H9 (cell line): ENCODE results near the gene PLA2G15. TPM values are rescaled to one million over a fixed set of nuclear protein-coding genes. Genes with fewer than 3 reads are reported as not detected.

Experiments used
- DNase-seq: peaks from one replicate; pipeline ENCODE4 v3.0.0-alpha.2; 2017
- H2AFZ ChIP-seq: one replicate; pipeline ENCODE4 v1.6.1; 2013; ENCODE audit warnings: mild to moderate bottlenecking, low read length, control low read depth, moderate library complexity
- H2AK5ac ChIP-seq: 2 replicates; pipeline ENCODE4 v1.6.1; 2013; ENCODE audit warnings: low read length, control low read depth, mixed read lengths; ENCODE audit not compliant: insufficient read length
- H2BK120ac ChIP-seq: one replicate; pipeline ENCODE4 v1.6.1; 2013; ENCODE audit warnings: low read depth, mild to moderate bottlenecking, low read length, control low read depth, inconsistent platforms; ENCODE audit not compliant: poor library complexity, severe bottlenecking
- H2BK12ac ChIP-seq: 2 replicates; pipeline ENCODE4 v1.6.1; 2013; ENCODE audit warnings: low read length, control low read depth, mixed read lengths, low read depth; ENCODE audit not compliant: insufficient read length
- H2BK15ac ChIP-seq: 2 replicates; pipeline ENCODE4 v1.6.1; 2013; ENCODE audit warnings: low read depth, low read length, control low read depth
- H2BK20ac ChIP-seq: one replicate; pipeline ENCODE4 v1.6.1; 2013; ENCODE audit warnings: low read depth, mild to moderate bottlenecking, low read length, control low read depth, inconsistent platforms; ENCODE audit not compliant: poor library complexity, severe bottlenecking
- H2BK5ac ChIP-seq: 2 replicates; pipeline ENCODE4 v1.6.1; 2013; ENCODE audit warnings: low read length, control low read depth, mixed read lengths; ENCODE audit not compliant: insufficient read length
- H3K14ac ChIP-seq: 2 replicates; pipeline ENCODE4 v1.6.1; 2013; ENCODE audit warnings: low read length, control low read depth; ENCODE audit not compliant: insufficient read depth
- H3K18ac ChIP-seq: 2 replicates; pipeline ENCODE4 v1.6.1; 2013; ENCODE audit warnings: low read depth, mild to moderate bottlenecking, mixed read lengths, low read length, control low read depth; ENCODE audit not compliant: insufficient read length
- H3K23ac ChIP-seq: 2 replicates; pipeline ENCODE4 v1.6.1; 2013; ENCODE audit warnings: low read length, control low read depth, mixed read lengths, low read depth; ENCODE audit not compliant: insufficient read length
- H3K23me2 ChIP-seq: 2 replicates; pipeline ENCODE4 v1.6.1; 2013; ENCODE audit warnings: low read depth, mild to moderate bottlenecking, mixed read lengths, low read length, control low read depth; ENCODE audit not compliant: insufficient read length, poor library complexity, severe bottlenecking
- H3K27ac ChIP-seq: 2 replicates; pipeline ENCODE4 v1.5.1; 2013; ENCODE audit warnings: low read length, control low read depth, mixed read lengths, low read depth; ENCODE audit not compliant: insufficient read length
- H3K27me3 ChIP-seq: 2 replicates; pipeline ENCODE4 v1.6.1; 2013; ENCODE audit warnings: low read length, control low read depth, inconsistent platforms; ENCODE audit not compliant: insufficient read depth
- H3K4ac ChIP-seq: 2 replicates; pipeline ENCODE4 v1.6.1; 2013; ENCODE audit warnings: low read depth, mild to moderate bottlenecking, control low read depth, inconsistent platforms, low read length, moderate library complexity
- H3K4me1 ChIP-seq: 2 replicates; pipeline ENCODE4 v1.6.1; 2013; ENCODE audit warnings: low read length, control low read depth, inconsistent platforms; ENCODE audit not compliant: insufficient read depth
- H3K4me2 ChIP-seq: 2 replicates; pipeline ENCODE4 v1.6.1; 2013; ENCODE audit warnings: low read length, control low read depth, mixed read lengths; ENCODE audit not compliant: insufficient read length, insufficient read depth
- H3K56ac ChIP-seq: 2 replicates; pipeline ENCODE4 v1.6.1; 2013; ENCODE audit warnings: low read depth, mild to moderate bottlenecking, mixed read lengths, low read length, control low read depth; ENCODE audit not compliant: insufficient read length
- H3K79me1 ChIP-seq: 2 replicates; pipeline ENCODE4 v1.6.1; 2013; ENCODE audit warnings: low read depth, mild to moderate bottlenecking, moderate library complexity, low read length, control low read depth, inconsistent platforms; ENCODE audit not compliant: insufficient read depth, poor library complexity, severe bottlenecking
- H3K79me2 ChIP-seq: 2 replicates; pipeline ENCODE4 v1.6.1; 2013; ENCODE audit warnings: low read length, control low read depth, inconsistent platforms; ENCODE audit not compliant: insufficient read depth
- H3K9ac ChIP-seq: 2 replicates; pipeline ENCODE4 v1.6.1; 2013; ENCODE audit warnings: low read length, control low read depth, mixed read lengths; ENCODE audit not compliant: insufficient read length; ENCODE audit errors: extremely low read depth
- H3K9me3 ChIP-seq: one replicate; pipeline ENCODE4 v1.6.1; 2013; ENCODE audit warnings: low read depth, low read length, inconsistent platforms; ENCODE audit not compliant: control insufficient read depth
- H3T11ph ChIP-seq: one replicate; pipeline ENCODE4 v1.6.1; 2013; ENCODE audit warnings: mild to moderate bottlenecking, low read length, control low read depth, inconsistent platforms
- H4K20me1 ChIP-seq: one replicate; pipeline ENCODE4 v1.6.1; 2013; ENCODE audit not compliant: control insufficient read depth, insufficient read length, insufficient read depth
- H4K5ac ChIP-seq: 2 replicates; pipeline ENCODE4 v1.6.1; 2013; ENCODE audit warnings: low read depth, mild to moderate bottlenecking, mixed read lengths, low read length, control low read depth; ENCODE audit not compliant: insufficient read length
- H4K8ac ChIP-seq: replicated peaks from 2 replicates; pipeline ENCODE4 v1.6.1; 2013; ENCODE audit warnings: low read length, control low read depth, mixed read lengths, low read depth; ENCODE audit not compliant: insufficient read length
- H4K91ac ChIP-seq: 2 replicates; pipeline ENCODE4 v1.6.1; 2013; ENCODE audit warnings: low read depth, mild to moderate bottlenecking, moderate library complexity, mixed read lengths, low read length, control low read depth; ENCODE audit not compliant: insufficient read length
- H3K27ac Mint-ChIP-seq, 3 experiments: 2 replicates in 2 of 3; 3 replicates in 1 of 3; pipeline ENCODE4 v1.8.0; 2020 to 2021; ENCODE audit warnings: mixed read lengths in 3 of 3, mild to moderate bottlenecking in 1 of 3, moderate library complexity in 1 of 3
- H3K27me3 Mint-ChIP-seq: 2 replicates; pipeline ENCODE4 v1.8.0; 2021; ENCODE audit warnings: low read depth, mild to moderate bottlenecking, moderate library complexity, mixed read lengths
- H3K36me3 Mint-ChIP-seq, 3 experiments: 2 replicates in 2 of 3; 3 replicates in 1 of 3; pipeline ENCODE4 v1.8.0; 2020 to 2021; ENCODE audit warnings: low read depth in 3 of 3, mixed read lengths in 3 of 3; ENCODE audit not compliant: insufficient read depth in 1 of 3
- H3K4me1 Mint-ChIP-seq, 2 experiments: 2 replicates each; pipeline ENCODE4 v1.8.0; 2020; ENCODE audit warnings: mixed read lengths in 2 of 2
- H3K4me3 Mint-ChIP-seq, 2 experiments: 2 replicates in 1 of 2; 3 replicates in 1 of 2; pipeline ENCODE4 v1.8.0; 2020 to 2021; ENCODE audit warnings: mild to moderate bottlenecking in 2 of 2, mixed read lengths in 2 of 2, moderate library complexity in 1 of 2
- H3K9me3 Mint-ChIP-seq, 2 experiments: 2 replicates in 1 of 2; 3 replicates in 1 of 2; pipeline ENCODE4 v1.8.0; 2020; ENCODE audit warnings: mild to moderate bottlenecking in 2 of 2, mixed read lengths in 2 of 2, moderate library complexity in 1 of 2
- CTCF ChIP-seq: fragments of 200-600 bp; sonication (generic); conservative IDR thresholded peaks from 3 replicates; pipeline ENCODE4 v1.8.0; 2021; ENCODE audit warnings: antibody characterized with exemption, mild to moderate bottlenecking
- WGBS: extraction: QIAGEN DNeasy Blood & Tissue Kit; methylation state at CpG from one replicate; pipeline ENCODE4 v1.1.7; 2013; ENCODE audit warnings: missing lambda C conversion rate, low lambda C conversion rate, mixed read lengths; ENCODE audit not compliant: insufficient read length; ENCODE audit errors: extremely low coverage; 5-methylcytosine and 5-hydroxymethylcytosine counted together
- total RNA-seq: library from RNA; stranded (reverse); gene quantifications from 2 replicates; pipeline ENCODE4 v1.2.1, GENCODE V29; 2021

The PLA2G15 gene
- total RNA-seq, 1 experiment from 2014 or later, result 11.0 TPM

GRCh38 chr16:68289621-68290329 lies 44.6 kb downstream of the PLA2G15 start:
- H3K4me2 ChIP-seq, result no peak overlapping the region
- H3K27ac Mint-ChIP-seq, result peak overlapping the region in 1 of 3 experiments; percentile 39; a peak in 2 of 7 replicates

More at GRCh38 chr16:68289621-68290329, 44.6 kb downstream of the PLA2G15 start:
- Histone ChIP-seq H3K18ac (no peak overlapping the region), H3K23ac (no peak overlapping the region), H3K9me3 (peaks cover 5% of the 10 kb centered on the region), H3K27me3 (no peaks in the 10 kb centered on the region), H2BK120ac (no peak overlapping the region), H2AFZ (no peak overlapping the region), H2BK20ac (no peak overlapping the region), H4K8ac (no peak overlapping the region), H3T11ph (no peak overlapping the region), H2BK12ac (no peak overlapping the region), H3K14ac (no peak overlapping the region), H4K20me1 (peaks cover 2% of the 10 kb centered on the region), H3K4ac (no peak overlapping the region), H3K9ac (no peak overlapping the region), H3K79me1 (no peaks in the 10 kb centered on the region), H2BK5ac (no peak overlapping the region), H2BK15ac (no peak overlapping the region), H3K27ac (no peak overlapping the region), H3K79me2 (0 out of 2 replicates have a peak, but pooled peaks cover 2% of the 10 kb centered on the region), H3K23me2 (no peaks in the 10 kb centered on the region), H2AK5ac (no peak overlapping the region), H4K91ac (no peak overlapping the region), H4K5ac (no peak overlapping the region), H3K4me1 (no peaks in the 10 kb centered on the region), H3K56ac (no peak overlapping the region)
- H3K9me3 Mint-ChIP-seq, result no peaks in the 10 kb centered on the region
- no peak for TF ChIP-seq CTCF
- H3K27me3 Mint-ChIP-seq, result no peaks in the 10 kb centered on the region; the same call in 1 of the 2 replicates
- H3K4me1 Mint-ChIP-seq, result peaks cover 4 to 10% of the 10 kb centered on the region in 2 experiments; a peak in 3 of 4 replicates
- no peak for DNase-seq
- H3K36me3 Mint-ChIP-seq, result peaks cover 21 to 43% (median 23%) of the 10 kb centered on the region in 3 experiments; a peak in 6 of 7 replicates
- 100% methylated on average over 1 of the region's 4 CpGs for WGBS
- no peak overlapping the region for H3K4me3 Mint-ChIP-seq
